Measurements from ENCODE around the gene PC.

The PC gene

DNA sequence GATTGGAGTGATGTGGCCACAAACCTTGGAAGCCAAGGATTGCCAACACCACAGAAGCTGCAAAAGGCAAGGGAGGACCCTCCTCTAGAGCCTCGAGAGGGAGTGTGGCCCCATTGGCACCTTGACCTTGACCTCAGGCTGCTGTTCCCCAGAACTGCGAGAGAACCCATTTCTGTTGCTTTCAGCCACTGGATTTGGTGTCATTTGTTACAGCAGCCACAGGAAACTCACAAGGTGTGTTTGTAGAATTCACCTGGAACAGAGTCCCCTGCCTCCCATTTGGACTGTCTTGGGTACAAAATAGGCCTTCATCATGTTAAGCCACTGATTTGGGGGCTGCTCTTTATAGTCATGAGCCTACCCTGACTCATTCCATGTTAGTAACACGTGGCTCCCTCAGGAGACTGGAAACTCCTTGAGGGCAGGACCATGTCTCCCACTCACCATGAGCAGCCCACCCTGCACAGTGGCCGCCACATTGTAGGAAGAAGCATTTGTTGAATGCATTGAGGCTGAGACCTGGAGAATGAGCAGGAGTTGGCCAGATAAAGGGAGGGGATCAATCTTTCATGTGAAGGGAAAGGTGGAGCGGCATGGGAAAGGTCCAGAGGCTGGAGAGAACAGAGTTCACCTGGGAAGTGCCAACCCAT lies 25.2 kb upstream of the PC start:
- TF ChIP-seq Cebpa-rat (IDR thresholded peaks at IDR 0.05): no peak
- H3K4me3 ChIP-seq: no peak overlapping the region
- H4K20me1 ChIP-seq: peaks cover 0 to 10% (median 0%) of the 10 kb centered on the region in 11 experiments; a peak in 2 of 22 replicates
- peaks cover 0 to 8% (median 0%) of the 10 kb centered on the region in 11 experiments; a peak in 3 of 22 replicates for H3K36me3 ChIP-seq
- peaks cover 15 to 23% (median 16%) of the 10 kb centered on the region in 11 experiments for H3K9me3 ChIP-seq (replicated peaks in 1 of 11)
- H3K9ac ChIP-seq: no peak overlapping the region
- H3K4me2 ChIP-seq: peak overlapping the region; percentile 64 to 84 (median 72)
- H3K4me1 ChIP-seq: peaks cover 53 to 79% (median 72%) of the 10 kb centered on the region in 10 experiments
- H3K27ac ChIP-seq: no peak overlapping the region
- H3K27me3 ChIP-seq: peaks cover 0 to 9% (median 0%) of the 10 kb centered on the region in 11 experiments; a peak in 1 of 22 replicates

- TF ChIP-seq Cebpa-rat (IDR thresholded peaks at IDR 0.05): no peak
- Histone ChIP-seq H3K27ac (peak overlapping the region in 8 of 11 experiments; percentile 11 to 42 (median 38); a peak in 9 of 22 replicates), H4K20me1 (peaks cover 0 to 10% (median 0%) of the 10 kb centered on the region in 11 experiments; a peak in 2 of 22 replicates), H3K36me3 (peaks cover 0 to 8% (median 0%) of the 10 kb centered on the region in 11 experiments; a peak in 3 of 22 replicates), H3K4me1 (peaks cover 45 to 68% (median 62%) of the 10 kb centered on the region in 10 experiments), H3K4me3 (0 out of 20 replicates have a peak overlapping the region, but pooled peaks of 2 of the 10 experiments have one; percentile 9), H3K9ac (peak overlapping the region in 4 of 11 experiments; percentile 6 to 31 (median 14); a peak in 3 of 22 replicates), H3K9me3 (replicated peaks in 1 of 11) (peaks cover 20 to 34% (median 29%) of the 10 kb centered on the region in 11 experiments), H3K4me2 (peak overlapping the region; percentile 64 to 84 (median 72)), H3K27me3 (peaks cover 0 to 9% (median 0%) of the 10 kb centered on the region in 11 experiments; a peak in 1 of 22 replicates)
Measured at GRCh38 chr11:66981976-66982578, 23.9 kb upstream of the PC start.

GRCh38 chr11:66979336-66979980 lies 21.3 kb upstream of the PC start:
- H3K9ac ChIP-seq: no peak overlapping the region
- H3K36me3 ChIP-seq: peaks cover 0 to 8% (median 0%) of the 10 kb centered on the region in 11 experiments; a peak in 3 of 22 replicates
- H4K20me1 ChIP-seq: peaks cover 0 to 10% (median 0%) of the 10 kb centered on the region in 11 experiments; a peak in 1 of 22 replicates
- peaks cover 33 to 56% (median 48%) of the 10 kb centered on the region in 10 experiments for H3K4me1 ChIP-seq
- no peak overlapping the region for H3K4me3 ChIP-seq
- H3K27ac ChIP-seq: no peak overlapping the region
- no peak for TF ChIP-seq Cebpa-rat (IDR thresholded peaks at IDR 0.05)
- H3K4me2 ChIP-seq: no peak overlapping the region
- no peaks in the 10 kb centered on the region for H3K27me3 ChIP-seq
- peaks cover 20 to 34% (median 29%) of the 10 kb centered on the region in 11 experiments for H3K9me3 ChIP-seq (replicated peaks in 1 of 11)

GRCh38 chr11:66978717-66979116 lies 20.5 kb upstream of the PC start:
- Histone ChIP-seq H3K27me3 (no peaks in the 10 kb centered on the region), H3K9me3 (replicated peaks in 1 of 11) (peaks cover 20 to 34% (median 29%) of the 10 kb centered on the region in 11 experiments), H3K4me3 (no peak overlapping the region), H3K27ac (no peak overlapping the region), H3K4me1 (peaks cover 26 to 56% (median 42%) of the 10 kb centered on the region in 10 experiments), H3K9ac (no peak overlapping the region), H3K36me3 (peaks cover 0 to 8% (median 0%) of the 10 kb centered on the region in 11 experiments; a peak in 3 of 22 replicates), H4K20me1 (peaks cover 0 to 6% (median 0%) of the 10 kb centered on the region in 11 experiments; a peak in 1 of 22 replicates), H3K4me2 (no peak overlapping the region)
- TF ChIP-seq Cebpa-rat (IDR thresholded peaks at IDR 0.05): no peak

GRCh38 chr11:66978229-66978628 lies 20.0 kb upstream of the PC start:
- Histone ChIP-seq H3K27me3 (no peaks in the 10 kb centered on the region), H3K4me2 (no peak overlapping the region), H3K4me1 (peaks cover 21 to 54% (median 37%) of the 10 kb centered on the region in 10 experiments), H3K9ac (no peak overlapping the region), H3K36me3 (peaks cover 0 to 8% (median 0%) of the 10 kb centered on the region in 11 experiments; a peak in 3 of 22 replicates), H4K20me1 (0 out of 22 replicates have a peak, but pooled peaks cover 0 to 5% (median 0%) of the 10 kb centered on the region in 11 experiments), H3K4me3 (no peak overlapping the region), H3K27ac (no peak overlapping the region), H3K9me3 (replicated peaks in 1 of 11) (peaks cover 20 to 34% (median 29%) of the 10 kb centered on the region in 11 experiments)
- TF ChIP-seq Cebpa-rat (IDR thresholded peaks at IDR 0.05): no peak

DNA sequence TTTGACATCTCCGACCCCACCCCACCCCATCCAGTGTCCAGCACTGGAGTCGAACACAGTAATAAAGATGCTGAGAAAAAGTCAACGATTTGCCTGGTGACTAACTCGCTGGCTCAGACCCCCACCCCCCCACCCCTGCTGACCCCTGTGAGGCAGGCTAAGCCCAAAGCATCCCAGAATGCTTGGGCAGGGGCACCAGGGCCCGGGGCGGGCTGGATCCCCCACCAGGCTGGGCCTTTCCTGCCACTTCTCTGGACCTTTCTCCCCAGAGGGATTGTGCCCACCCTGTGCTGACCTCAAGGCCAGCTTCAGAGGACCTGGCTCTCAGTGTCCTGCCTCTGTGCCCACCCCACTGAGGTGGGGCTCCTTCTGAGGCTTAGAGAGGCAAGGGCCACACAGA lies 18.7 kb upstream of the PC start:
- Histone ChIP-seq H3K4me2 (peak overlapping the region in 2 of 11 experiments; percentile 9 to 40; a peak in 1 of 22 replicates), H3K4me3 (no peak overlapping the region), H3K9me3 (replicated peaks in 1 of 11) (peaks cover 20 to 34% (median 29%) of the 10 kb centered on the region in 11 experiments), H3K9ac (no peak overlapping the region), H3K27ac (no peak overlapping the region; a peak in 1 of 22 replicates), H3K27me3 (no peaks in the 10 kb centered on the region), H3K36me3 (peaks cover 0 to 8% (median 0%) of the 10 kb centered on the region in 11 experiments; a peak in 3 of 22 replicates), H4K20me1 (no peaks in the 10 kb centered on the region), H3K4me1 (peaks cover 19 to 54% (median 29%) of the 10 kb centered on the region in 10 experiments)
- TF ChIP-seq Cebpa-rat (IDR thresholded peaks at IDR 0.05): no peak

DNA sequence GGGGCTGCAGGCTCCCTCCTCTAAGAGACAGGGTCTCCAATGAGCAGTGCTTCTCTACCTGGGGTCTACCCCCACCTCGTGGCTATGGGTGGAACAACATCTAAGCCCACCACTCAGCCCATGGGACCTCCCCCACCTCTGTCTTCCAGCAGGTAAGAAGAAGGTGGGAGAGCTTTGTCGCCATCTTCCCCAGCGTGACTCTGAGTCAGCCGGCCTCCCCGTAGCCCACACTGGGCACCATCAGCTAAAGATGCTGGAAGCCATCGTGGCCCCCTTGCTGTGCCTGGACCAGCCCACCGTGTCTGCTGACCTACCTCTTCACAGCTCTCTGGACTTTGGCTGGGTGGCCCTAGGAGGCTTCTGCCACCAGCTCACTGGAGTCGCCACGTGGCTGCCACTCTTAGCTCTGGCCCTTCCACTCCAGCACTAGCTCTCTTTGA lies 17.9 kb upstream of the PC start:
- H3K27ac ChIP-seq: 0 out of 22 replicates have a peak overlapping the region, but pooled peaks of 1 of the 11 experiments have one; percentile 27
- H3K9ac ChIP-seq: no peak overlapping the region
- H3K4me1 ChIP-seq: peaks cover 15 to 54% (median 29%) of the 10 kb centered on the region in 10 experiments
- H3K27me3 ChIP-seq: no peaks in the 10 kb centered on the region
- H3K36me3 ChIP-seq: peaks cover 0 to 8% (median 0%) of the 10 kb centered on the region in 11 experiments; a peak in 3 of 22 replicates
- no peak overlapping the region for H3K4me3 ChIP-seq
- H4K20me1 ChIP-seq: no peaks in the 10 kb centered on the region
- H3K4me2 ChIP-seq: peak overlapping the region in 5 of 11 experiments; percentile 9 to 40 (median 30); a peak in 6 of 22 replicates
- H3K9me3 ChIP-seq (replicated peaks in 1 of 11): peaks cover 20 to 34% (median 29%) of the 10 kb centered on the region in 11 experiments
- no peak for TF ChIP-seq Cebpa-rat (IDR thresholded peaks at IDR 0.05)

GRCh38 chr11:66975405-66976027 lies 17.3 kb upstream of the PC start:
- peak overlapping the region in 4 of 11 experiments; percentile 26 to 34 (median 29); a peak in 4 of 22 replicates for H3K27ac ChIP-seq
- peaks cover 20 to 32% (median 29%) of the 10 kb centered on the region in 11 experiments for H3K9me3 ChIP-seq (replicated peaks in 1 of 11)
- H3K4me3 ChIP-seq: no peak overlapping the region
- H4K20me1 ChIP-seq: no peaks in the 10 kb centered on the region
- no peaks in the 10 kb centered on the region for H3K27me3 ChIP-seq
- H3K4me2 ChIP-seq: peak overlapping the region in 3 of 11 experiments; percentile 3 to 30 (median 12); a peak in 2 of 22 replicates
- H3K4me1 ChIP-seq: peaks cover 9 to 54% (median 29%) of the 10 kb centered on the region in 10 experiments
- peaks cover 0 to 8% (median 0%) of the 10 kb centered on the region in 11 experiments; a peak in 3 of 22 replicates for H3K36me3 ChIP-seq
- peak overlapping the region in 2 of 11 experiments; percentile 20 to 28; a peak in 1 of 22 replicates for H3K9ac ChIP-seq
- TF ChIP-seq Cebpa-rat (IDR thresholded peaks at IDR 0.05): no peak
